Skeletal muscle satellite cell (primary cell): ENCODE results near the gene CCDC179.

ENCODE experiments used
- H3K27me3 ChIP-seq: 2 replicates; pipeline ENCODE4 v1.7.0; 2013; ENCODE audit warnings: low read length; ENCODE audit not compliant: control insufficient read depth, insufficient read depth
- H3K36me3 ChIP-seq: 2 replicates; pipeline ENCODE4 v1.7.0; 2013; ENCODE audit warnings: mild to moderate bottlenecking, control low read depth, low read length; ENCODE audit not compliant: insufficient read depth
- H3K4me1 ChIP-seq: 2 replicates; pipeline ENCODE4 v1.7.0; 2013; ENCODE audit warnings: low read length; ENCODE audit not compliant: control insufficient read depth, insufficient read depth
- H3K4me2 ChIP-seq: 2 replicates; pipeline ENCODE4 v1.7.0; 2013; ENCODE audit warnings: mild to moderate bottlenecking, low read length
- H3K4me3 ChIP-seq: 2 replicates; pipeline ENCODE4 v1.7.0; 2013; ENCODE audit warnings: low read length
- H3K9ac ChIP-seq: 2 replicates; pipeline ENCODE4 v1.7.0; 2013; ENCODE audit warnings: mild to moderate bottlenecking, low read depth, low read length, moderate library complexity
- H3K9me3 ChIP-seq: replicated peaks from 2 replicates; pipeline ENCODE4 v1.7.0; 2013; ENCODE audit warnings: mild to moderate bottlenecking, control low read depth, low read length

The CCDC179 gene

DNA sequence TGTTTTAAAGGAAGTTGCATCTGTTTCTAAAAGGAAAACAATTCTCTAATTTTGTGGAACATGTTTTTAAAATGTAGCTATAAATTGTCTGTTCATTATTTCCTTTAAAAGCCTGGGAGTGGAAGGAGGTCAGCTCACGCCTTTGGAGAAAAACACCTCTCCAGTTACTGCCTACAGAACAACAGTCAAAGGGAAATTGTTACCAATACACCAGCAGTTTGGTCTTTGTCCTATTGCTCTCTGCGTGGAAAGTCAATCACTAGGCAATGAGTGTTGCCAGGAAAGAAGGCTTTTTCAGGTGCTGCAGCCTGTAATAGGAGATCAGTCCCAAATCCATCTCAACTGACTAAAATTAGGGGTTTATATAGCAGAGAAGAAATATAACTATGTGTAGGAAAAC is 52.9 kb downstream of the CCDC179 start:
- Histone ChIP-seq H3K9me3 (no peaks in the 10 kb centered on the region), H3K36me3 (no peaks in the 10 kb centered on the region), H3K4me2 (no peak overlapping the region), H3K27me3 (peaks cover 7% of the 10 kb centered on the region), H3K9ac (no peak overlapping the region), H3K4me1 (no peaks in the 10 kb centered on the region), H3K4me3 (no peak overlapping the region)

DNA sequence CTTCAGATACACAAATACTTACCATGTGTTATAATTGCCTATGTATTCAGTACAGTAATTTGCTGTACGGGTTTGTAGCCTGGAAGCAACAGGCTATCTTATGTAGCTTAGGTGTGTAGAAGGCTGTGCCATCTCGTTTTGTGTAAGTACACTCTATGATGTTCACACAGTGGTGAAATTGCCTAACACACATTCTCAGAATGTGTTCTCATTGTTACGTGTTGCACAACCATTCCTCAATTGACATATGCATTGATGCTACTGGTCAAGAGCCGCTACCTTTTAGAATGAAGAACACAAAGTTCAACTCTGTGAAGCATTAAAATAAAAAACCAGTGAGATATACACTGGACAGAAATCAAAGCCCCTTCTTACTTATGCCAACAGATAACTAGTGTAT is 57.4 kb downstream of the CCDC179 start:
- Histone ChIP-seq H3K27me3 (peaks cover 7% of the 10 kb centered on the region), H3K9me3 (no peaks in the 10 kb centered on the region), H3K36me3 (no peaks in the 10 kb centered on the region), H3K4me3 (no peak overlapping the region), H3K9ac (no peak overlapping the region), H3K4me1 (no peaks in the 10 kb centered on the region), H3K4me2 (no peak overlapping the region)

GRCh38 chr11:22800482-22800881 is 59.8 kb downstream of the CCDC179 start:
- Histone ChIP-seq H3K9ac (no peak overlapping the region), H3K27me3 (peaks cover 7% of the 10 kb centered on the region), H3K4me2 (no peak overlapping the region), H3K36me3 (no peaks in the 10 kb centered on the region), H3K4me1 (no peaks in the 10 kb centered on the region), H3K9me3 (no peaks in the 10 kb centered on the region), H3K4me3 (no peak overlapping the region)

GRCh38 chr11:22798901-22799300 is 61.4 kb downstream of the CCDC179 start:
- no peak overlapping the region for H3K9ac ChIP-seq
- no peak overlapping the region for H3K4me2 ChIP-seq
- no peaks in the 10 kb centered on the region for H3K36me3 ChIP-seq
- H3K27me3 ChIP-seq, result peaks cover 7% of the 10 kb centered on the region
- H3K4me3 ChIP-seq, result no peak overlapping the region
- no peaks in the 10 kb centered on the region for H3K9me3 ChIP-seq
- H3K4me1 ChIP-seq, result no peaks in the 10 kb centered on the region

- no peaks in the 10 kb centered on the region for H3K9me3 ChIP-seq
- H3K4me3 ChIP-seq, result no peak overlapping the region
- no peak overlapping the region for H3K9ac ChIP-seq
- no peak overlapping the region for H3K4me2 ChIP-seq
- no peaks in the 10 kb centered on the region for H3K36me3 ChIP-seq
- no peaks in the 10 kb centered on the region for H3K27me3 ChIP-seq
- no peaks in the 10 kb centered on the region for H3K4me1 ChIP-seq
Measured at GRCh38 chr11:22797047-22797446, 63.2 kb downstream of the CCDC179 start.
